Adrenal gland (tissue), 5 donors: ENCODE results near the gene KDR.

Experiments
- CTCF ChIP-seq, 6 experiments: fragments of 450-650 bp in 4 of 6; fragments of 200-600 bp in 2 of 6; sonication (generic) in 1 of 6; IDR thresholded peaks; 1 replicate in 5 of 6; 2 replicates in 1 of 6; pipeline versions ENCODE4 v1.5.1 to v1.8.0; 2016 to 2021; ENCODE audit warnings: antibody characterized with exemption in 6 of 6, mild to moderate bottlenecking in 2 of 6, moderate library complexity in 1 of 6
- POLR2A ChIP-seq, 2 donors: fragments of 450-650 bp; IDR thresholded peaks; one replicate each; pipeline ENCODE4 v1.6.1; 2017; ENCODE audit warnings: antibody characterized with exemption in 2 of 2, mild to moderate bottlenecking in 2 of 2, moderate library complexity in 1 of 2
- donor health status: DM: no; HTN: no; CAD: no.

DNA sequence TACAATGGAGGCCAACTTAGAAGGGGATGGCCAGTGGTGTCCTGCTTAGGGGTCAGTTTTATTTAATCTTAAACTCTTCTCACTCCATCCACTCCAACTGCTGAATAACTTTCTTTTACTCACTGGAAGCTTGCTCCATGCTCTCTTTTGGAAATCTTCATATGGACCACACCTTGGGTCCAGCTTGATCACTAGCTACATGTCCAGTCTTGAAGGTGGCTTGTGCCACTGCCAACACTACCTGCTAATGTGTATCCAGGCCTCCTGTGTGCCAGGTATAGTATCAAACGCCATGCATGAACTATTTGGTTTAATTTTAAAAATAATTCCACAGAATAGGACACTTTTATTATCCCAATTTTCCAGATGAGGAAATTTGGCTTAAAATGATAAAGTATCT lies 37.0 kb upstream of the KDR start:
- TF ChIP-seq CTCF (IDR thresholded peaks at IDR 0.05) (no peak), POLR2A (IDR thresholded peaks at IDR 0.05) (no peak)
